ENCODE measurements around the gene MEF2C. TPM values are rescaled to one million over a fixed set of nuclear protein-coding genes. Genes with fewer than 3 reads are reported as not detected.
"Not testable (repeated sequence)": the region's sequence is repeated elsewhere in the genome, so short reads cannot be mapped to it uniquely, and the experiment has no call there.

Gene MEF2C
- total RNA-seq, 1 donor from 2014 or later: 54.2 TPM

DNA sequence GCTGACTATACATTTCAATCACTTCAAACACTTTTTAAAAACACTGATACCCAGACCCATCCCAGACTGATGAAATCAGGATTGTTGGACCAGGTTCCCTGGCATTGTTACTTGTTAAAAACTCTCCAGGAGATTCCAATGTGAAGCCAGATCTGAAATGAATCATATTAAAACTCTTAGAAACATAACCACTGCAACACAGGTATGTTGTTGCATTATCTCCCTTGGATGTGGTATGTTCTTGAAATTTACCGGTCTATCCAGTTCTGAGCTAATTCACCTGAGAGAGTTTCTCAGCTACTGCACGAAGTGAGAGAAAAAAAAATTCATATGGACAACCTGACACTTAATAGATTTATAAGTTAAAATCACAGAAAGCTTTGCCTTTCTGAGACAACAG, 21.8 kb downstream of the MEF2C start:
- TF ChIP-seq, protein P1, sequence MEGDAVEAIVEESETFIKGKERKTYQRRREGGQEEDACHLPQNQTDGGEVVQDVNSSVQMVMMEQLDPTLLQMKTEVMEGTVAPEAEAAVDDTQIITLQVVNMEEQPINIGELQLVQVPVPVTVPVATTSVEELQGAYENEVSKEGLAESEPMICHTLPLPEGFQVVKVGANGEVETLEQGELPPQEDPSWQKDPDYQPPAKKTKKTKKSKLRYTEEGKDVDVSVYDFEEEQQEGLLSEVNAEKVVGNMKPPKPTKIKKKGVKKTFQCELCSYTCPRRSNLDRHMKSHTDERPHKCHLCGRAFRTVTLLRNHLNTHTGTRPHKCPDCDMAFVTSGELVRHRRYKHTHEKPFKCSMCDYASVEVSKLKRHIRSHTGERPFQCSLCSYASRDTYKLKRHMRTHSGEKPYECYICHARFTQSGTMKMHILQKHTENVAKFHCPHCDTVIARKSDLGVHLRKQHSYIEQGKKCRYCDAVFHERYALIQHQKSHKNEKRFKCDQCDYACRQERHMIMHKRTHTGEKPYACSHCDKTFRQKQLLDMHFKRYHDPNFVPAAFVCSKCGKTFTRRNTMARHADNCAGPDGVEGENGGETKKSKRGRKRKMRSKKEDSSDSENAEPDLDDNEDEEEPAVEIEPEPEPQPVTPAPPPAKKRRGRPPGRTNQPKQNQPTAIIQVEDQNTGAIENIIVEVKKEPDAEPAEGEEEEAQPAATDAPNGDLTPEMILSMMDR (IDR thresholded peaks at IDR 0.05; ENCODE audit: borderline replicate concordance): no peak
- Histone ChIP-seq H3K4me3 (no peak overlapping the region), H3K9me3 (replicated peaks) (peaks cover 3% of the 10 kb centered on the region), H3K27me3 (ENCODE audit: low read depth) (no peaks in the 10 kb centered on the region), H3K27ac (replicated peaks) (peak overlapping the region; percentile 11), H3K4me1 (peaks cover 37% of the 10 kb centered on the region), H3K36me3 (peaks cover 39% of the 10 kb centered on the region)
- no peak for DNase-seq
- intact Hi-C loops (cut with micrococcal nuclease): no loop called here

DNA sequence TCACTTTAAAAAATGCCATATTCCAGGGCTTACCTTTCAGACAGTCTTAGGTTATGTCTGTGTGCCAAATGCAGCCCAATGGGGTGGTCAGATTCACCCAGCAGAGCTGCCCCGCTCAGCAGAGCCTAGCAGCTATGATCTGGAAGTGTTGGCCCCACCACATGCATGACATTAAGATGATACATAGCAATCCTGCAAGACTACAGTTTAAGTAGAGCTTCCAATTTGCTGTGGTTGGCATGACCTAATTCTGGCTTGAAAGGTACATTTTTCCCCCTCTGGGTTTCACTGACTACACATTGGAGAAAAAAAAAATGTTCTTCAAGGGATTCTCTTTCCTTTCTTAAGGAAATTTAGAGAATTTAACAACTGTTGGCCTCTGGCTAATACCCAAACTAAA, 22.5 kb downstream of the MEF2C start:
- DNase-seq: no peak
- H3K27me3 ChIP-seq (ENCODE audit: low read depth): no peaks in the 10 kb centered on the region
- TF ChIP-seq, protein P1 (IDR thresholded peaks at IDR 0.05; ENCODE audit: borderline replicate concordance): no peak
- H3K4me1 ChIP-seq: peaks cover 32% of the 10 kb centered on the region
- intact Hi-C loops (cut with micrococcal nuclease): no loop called here
- H3K27ac ChIP-seq (replicated peaks): peak overlapping the region; percentile 11
- peaks cover 39% of the 10 kb centered on the region for H3K36me3 ChIP-seq
- no peak overlapping the region for H3K4me3 ChIP-seq
- peaks cover 3% of the 10 kb centered on the region for H3K9me3 ChIP-seq (replicated peaks)

DNA sequence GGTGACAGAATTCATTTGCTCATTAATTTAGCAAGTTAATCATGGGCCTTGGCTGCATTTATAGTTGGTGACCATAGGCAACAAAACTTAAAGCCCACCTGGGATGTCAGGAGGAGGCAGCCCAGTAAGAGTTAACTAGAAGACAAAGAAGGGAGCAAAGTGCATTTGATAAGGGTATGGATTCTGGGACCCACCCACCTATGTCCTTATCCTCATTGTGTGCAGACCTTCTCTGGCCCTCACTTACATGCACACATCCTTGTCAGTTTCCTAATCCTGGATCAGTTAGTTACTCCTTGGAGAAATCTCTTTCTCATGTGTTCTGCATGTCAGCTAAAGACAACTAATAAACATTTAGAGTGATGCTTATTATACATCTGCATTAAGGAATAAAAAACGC, 24.6 kb downstream of the MEF2C start:
- no peak overlapping the region for H3K4me3 ChIP-seq
- peaks cover 3% of the 10 kb centered on the region for H3K9me3 ChIP-seq (replicated peaks)
- H3K27ac ChIP-seq (replicated peaks): no peak overlapping the region
- TF ChIP-seq, protein P1 (IDR thresholded peaks at IDR 0.05; ENCODE audit: borderline replicate concordance): no peak
- no peak for DNase-seq
- H3K4me1 ChIP-seq: peaks cover 38% of the 10 kb centered on the region
- peaks cover 39% of the 10 kb centered on the region for H3K36me3 ChIP-seq
- intact Hi-C loops (cut with micrococcal nuclease): no loop called here
- no peaks in the 10 kb centered on the region for H3K27me3 ChIP-seq (ENCODE audit: low read depth)

DNA sequence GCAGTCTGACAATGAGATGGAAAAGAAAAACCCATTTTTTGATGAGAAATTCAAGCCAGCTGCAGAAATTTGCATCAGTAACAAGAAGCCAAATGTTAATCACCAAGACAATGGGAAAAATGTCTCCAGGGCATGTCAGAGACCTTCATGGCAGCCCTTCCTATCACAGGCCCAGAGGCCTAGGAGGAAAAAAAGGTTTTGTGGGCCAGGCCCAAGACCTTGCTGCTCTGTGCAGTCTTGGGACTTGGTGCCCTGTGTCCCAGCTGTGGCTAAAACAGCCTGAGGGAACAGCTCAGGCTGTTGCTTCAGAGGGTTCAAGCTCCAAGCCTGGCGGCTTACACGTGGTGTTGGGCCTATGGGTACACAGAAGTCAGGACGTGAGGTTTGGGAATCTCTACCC, 26.6 kb downstream of the MEF2C start:
- H3K4me3 ChIP-seq; H3K27ac ChIP-seq (replicated peaks); DNase-seq; H3K9me3 ChIP-seq (replicated peaks); intact Hi-C loops (cut with micrococcal nuclease); H3K27me3 ChIP-seq (ENCODE audit: low read depth): not testable (repeated sequence)
- Histone ChIP-seq H3K4me1 (peaks cover 18% of the 10 kb centered on the region), H3K36me3 (peaks cover 24% of the 10 kb centered on the region)

DNA sequence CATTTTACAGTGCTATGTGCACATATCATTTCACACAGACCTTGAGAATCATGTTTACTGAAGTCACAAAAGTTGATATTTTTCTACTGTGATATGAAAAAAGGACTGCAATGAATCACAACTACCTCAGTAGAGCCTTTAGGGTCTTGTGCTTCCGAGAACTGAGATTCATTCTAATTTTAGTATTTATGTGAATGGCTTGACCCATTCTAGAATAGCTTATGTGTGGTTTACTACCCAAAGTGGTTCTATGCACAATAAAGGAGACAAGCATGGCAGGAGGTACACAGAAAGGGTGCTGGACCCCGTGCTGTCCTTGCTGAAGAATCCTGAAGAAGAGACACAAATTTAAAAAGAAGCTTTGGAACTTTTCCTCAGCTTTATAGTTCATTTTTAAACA, 28.2 kb downstream of the MEF2C start:
- Histone ChIP-seq H3K27ac (replicated peaks) (no peak overlapping the region), H3K36me3 (peaks cover 17% of the 10 kb centered on the region), H3K27me3 (ENCODE audit: low read depth) (no peaks in the 10 kb centered on the region), H3K4me1 (peaks cover 6% of the 10 kb centered on the region), H3K9me3 (replicated peaks) (peaks cover 3% of the 10 kb centered on the region), H3K4me3 (no peak overlapping the region)
- no peak for DNase-seq
- intact Hi-C loops (cut with micrococcal nuclease): no loop called here
- TF ChIP-seq, protein P1 (IDR thresholded peaks at IDR 0.05; ENCODE audit: borderline replicate concordance): no peak

DNA sequence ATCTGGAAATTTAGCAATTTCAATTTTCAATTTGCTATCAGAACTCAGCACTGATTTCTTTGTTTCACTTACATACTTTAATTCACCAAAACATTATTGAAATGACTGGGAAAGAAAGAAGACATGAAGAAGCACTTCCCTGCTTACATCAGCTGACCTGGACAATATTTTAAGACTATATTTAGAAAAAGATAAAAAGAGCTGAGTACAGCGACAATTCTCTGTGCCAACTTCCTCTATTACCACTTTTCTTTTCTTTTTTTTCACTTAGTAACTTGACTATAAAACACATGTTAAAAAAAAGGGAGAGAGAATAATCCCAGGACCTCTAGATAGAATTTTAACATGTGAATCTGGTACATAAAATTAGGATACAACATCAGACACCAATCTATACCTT, 35.6 kb downstream of the MEF2C start:
- TF ChIP-seq, protein P1 (IDR thresholded peaks at IDR 0.05; ENCODE audit: borderline replicate concordance): no peak

More for the DNA sequence above, 35.6 kb downstream of the MEF2C start:
- DNase-seq: no peak
- peaks cover 51% of the 10 kb centered on the region for H3K4me1 ChIP-seq
- H3K4me3 ChIP-seq: peak overlapping the region; percentile 24
- H3K27me3 ChIP-seq (ENCODE audit: low read depth): no peaks in the 10 kb centered on the region
- no peaks in the 10 kb centered on the region for H3K9me3 ChIP-seq (replicated peaks)
- H3K36me3 ChIP-seq: no peaks in the 10 kb centered on the region
- intact Hi-C loops (cut with micrococcal nuclease): no loop called here
- peak overlapping the region; percentile 59 for H3K27ac ChIP-seq (replicated peaks)
